HG02840 (cell line): ENCODE results near the gene CHRD.
"Not testable (repeated sequence)": the region's sequence is repeated elsewhere in the genome, so short reads cannot be mapped to it uniquely, and the experiment has no call there.

ENCODE experiments used
- ATAC-seq: cut with Tn5 transposase; IDR thresholded peaks from one replicate; pipeline ENCODE4 v1.9.1; 2021; ENCODE audit warnings: mild to moderate bottlenecking, moderate library complexity, moderate number of reproducible peaks; ENCODE audit not compliant: unreplicated experiment, low FRiP score

The CHRD gene

DNA sequence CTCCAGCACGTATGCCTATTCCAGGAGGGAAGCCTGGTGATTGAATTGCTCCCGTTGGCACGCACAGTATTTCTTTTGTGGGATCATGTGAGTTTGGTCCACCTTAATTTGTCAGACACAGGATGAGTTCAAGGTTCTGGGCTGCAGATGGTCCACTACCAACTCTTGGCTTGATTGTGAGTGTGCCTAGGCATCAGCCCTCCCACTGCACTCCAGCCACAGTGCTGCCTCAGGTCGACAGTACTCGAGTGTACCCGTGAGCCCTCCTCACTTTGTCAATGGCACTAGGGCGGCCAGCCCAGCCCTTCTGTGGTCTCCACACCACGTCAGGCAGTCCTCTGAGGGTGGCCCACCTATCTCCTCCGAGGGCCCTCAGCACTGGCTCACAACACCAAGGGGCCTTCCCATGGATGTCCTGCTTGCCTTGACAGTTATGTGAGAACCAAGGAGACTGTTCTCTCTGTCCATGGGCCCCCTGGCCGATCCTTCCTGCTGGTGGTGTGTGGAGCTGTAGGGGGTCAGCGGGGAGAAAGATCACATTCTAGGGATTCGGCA, 30.2 kb downstream of the CHRD start:
- ATAC-seq, result no peak

- ATAC-seq, result no peak
Observed at GRCh38 chr3:184414418-184415202, 34.8 kb downstream of the CHRD start.

GRCh38 chr3:184415203-184415490, 35.3 kb downstream of the CHRD start:
- no peak for ATAC-seq

DNA sequence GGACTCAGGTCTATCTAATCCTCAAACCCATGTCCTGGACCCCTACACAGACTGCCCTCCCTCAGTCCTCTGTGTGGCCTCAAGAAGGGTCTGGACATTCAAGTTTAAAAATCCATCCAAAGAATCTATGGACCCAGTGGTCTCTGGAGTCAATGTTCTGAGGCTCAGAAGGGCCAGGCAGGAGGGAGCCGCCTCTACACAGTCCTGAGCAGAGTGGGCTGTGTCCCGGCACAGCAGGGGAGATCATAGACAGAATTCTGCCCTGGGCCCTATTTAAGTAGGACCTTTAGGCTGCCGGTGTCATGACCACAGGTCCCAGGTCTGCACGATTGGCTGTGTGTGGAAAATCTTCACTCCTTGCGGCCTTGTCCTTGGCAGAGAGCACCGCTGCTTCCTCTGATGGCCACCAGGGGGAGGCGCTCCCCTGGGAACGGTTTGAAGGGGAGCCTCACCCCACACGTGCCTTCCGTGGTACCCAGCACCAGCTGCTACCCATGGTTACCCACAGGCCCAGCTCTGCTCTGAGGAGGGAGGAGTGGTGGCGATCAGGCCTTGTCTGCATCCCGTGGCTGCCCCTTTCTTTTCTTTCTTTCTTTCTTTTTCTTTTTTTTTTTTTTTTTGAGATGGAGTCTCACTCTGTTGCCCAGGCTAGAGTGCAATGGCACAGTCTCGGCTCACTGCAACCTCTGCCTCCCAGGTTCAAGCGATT, 37.9 kb downstream of the CHRD start:
- ATAC-seq, result no peak

- ATAC-seq, result no peak
Observed at GRCh38 chr3:184419171-184419570, 39.3 kb downstream of the CHRD start.

DNA sequence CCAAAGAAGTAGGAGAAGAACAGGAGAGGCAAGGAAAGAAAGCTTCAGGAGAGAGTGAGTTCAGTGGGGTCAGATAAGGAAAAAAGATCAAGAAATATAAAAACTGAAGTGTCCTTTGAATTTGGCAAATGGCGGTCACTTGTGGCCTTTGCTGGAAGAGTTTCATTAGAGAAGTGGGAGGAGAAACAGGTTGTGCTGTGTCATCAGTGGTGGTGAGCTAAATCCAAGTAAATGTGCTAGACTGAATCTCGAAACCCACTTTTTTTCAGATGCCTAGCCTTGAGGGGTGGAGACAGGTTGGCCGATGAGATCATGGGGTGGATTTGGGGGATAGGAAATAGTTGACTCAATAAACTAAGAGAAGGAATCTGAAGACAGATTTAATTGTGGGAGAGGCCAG, 43.7 kb downstream of the CHRD start:
- no peak for ATAC-seq

GRCh38 chr3:184426691-184427141, 46.9 kb downstream of the CHRD start:
- ATAC-seq, result no peak

GRCh38 chr3:184428561-184429175, 48.8 kb downstream of the CHRD start:
- no peak for ATAC-seq

DNA sequence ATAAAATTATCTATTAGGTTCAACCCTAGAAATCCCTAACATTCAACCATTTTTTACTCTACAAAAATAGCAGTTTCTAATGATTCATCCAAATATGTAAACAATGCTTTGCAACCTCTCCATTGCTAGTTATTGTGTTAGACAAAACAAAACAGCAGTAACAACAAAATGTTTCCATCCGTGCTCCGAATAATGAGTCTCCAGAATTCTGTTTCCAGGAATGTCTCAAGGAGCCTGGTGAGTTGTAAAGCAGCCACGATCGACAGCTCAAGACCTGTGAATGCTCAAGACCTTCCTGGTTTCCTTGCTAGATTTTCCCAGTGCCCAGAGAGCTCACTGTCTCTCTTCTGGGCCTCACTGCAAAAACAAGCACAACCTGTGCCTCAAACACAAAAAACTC, 49.9 kb downstream of the CHRD start:
- no peak for ATAC-seq

DNA sequence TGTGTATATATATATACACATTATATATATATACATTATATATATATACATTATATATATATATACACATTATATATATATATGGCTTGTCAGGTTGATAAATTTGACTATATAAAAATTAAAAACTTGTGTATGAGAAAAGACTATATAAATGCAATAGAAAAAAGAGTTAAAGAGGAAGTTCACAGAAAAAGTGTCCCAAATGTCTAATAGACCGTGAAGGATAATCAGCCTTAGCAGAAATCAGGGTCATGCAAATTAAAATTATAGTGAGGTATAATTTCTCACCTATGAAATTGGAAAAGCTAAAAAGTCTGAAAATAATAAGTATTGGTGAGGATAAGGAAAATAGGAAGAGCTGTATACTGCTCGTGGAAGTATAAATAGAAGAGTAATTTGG, 51.1 kb downstream of the CHRD start:
- ATAC-seq, result no peak

- ATAC-seq, result not testable (repeated sequence)
Observed at GRCh38 chr3:184433178-184433577, 53.3 kb downstream of the CHRD start.

- no peak for ATAC-seq
Observed at GRCh38 chr3:184439096-184439495, 59.2 kb downstream of the CHRD start.
